HCT116 (cell line): ENCODE measurements around the gene VSTM2L.

Experiments
- ELF1 ChIP-seq: IDR thresholded peaks from 2 replicates; pipeline ENCODE4 v1.6.1; 2012; ENCODE audit warnings: low read depth, borderline replicate concordance
- EZH2 ChIP-seq: fragments of 200-600 bp; sonication (generic); IDR thresholded peaks from 2 replicates; pipeline ENCODE4 v1.6.1; 2017; ENCODE audit warnings: antibody characterized with exemption, mixed run types
- MAX ChIP-seq: IDR thresholded peaks from 2 replicates; pipeline ENCODE4 v1.6.1; 2012
- POLR2AphosphoS5 ChIP-seq: IDR thresholded peaks from 2 replicates; pipeline ENCODE4 v1.6.1; 2011; ENCODE audit warnings: mild to moderate bottlenecking, low read depth, low read length, moderate library complexity
- ZNF274 ChIP-seq: fragments of 200-500 bp; sonication (Bioruptor generic); IDR thresholded peaks from 2 replicates; pipeline ENCODE4 v1.6.1; 2014; ENCODE audit warnings: mild to moderate bottlenecking, low read depth, low read length, inconsistent platforms

- TF ChIP-seq POLR2AphosphoS5 (no peak), MAX (no peak), EZH2 (no peak), ELF1 (no peak), ZNF274 (no peak)
Measured at GRCh38 chr20:37984018-37984785, 81.3 kb downstream of the VSTM2L start.
